HepG2 (cell line): ENCODE data around the gene TMX3. TPM values are rescaled to one million over a fixed set of nuclear protein-coding genes. Genes with fewer than 3 reads are reported as not detected.

ENCODE experiments used
- ATAC-seq: fragments of 200-7000 bp; cut with Tn5 transposase; 3 replicates; pipeline ENCODE4 v1.9.1; 2020; ENCODE audit warnings: mild to moderate bottlenecking, moderate library complexity
- BruUV-seq: library from RNA; stranded (reverse); fragments of 400-500 nt; replicated peaks from 2 replicates; lab custom pipeline; 2021; lab: Mats Ljungman, UMichigan
- CTCF ChIA-PET: fragments of 300-600 bp; formaldehyde crosslinking; extraction: SDS; loops from one replicate; lab custom pipeline; 2021; ENCODE audit warnings: low total read pairs, inconsistent platforms, low intra/inter-chr PET ratio; lab: Yijun Ruan, JAX
- POLR2A ChIA-PET: fragments of 350-600 bp; sonication (Branson Sonifier 250); formaldehyde crosslinking; loops from one replicate; lab custom pipeline; 2020; ENCODE audit warnings: antibody characterized with exemption, inconsistent platforms; lab: Yijun Ruan, JAX
- DNase-seq: peaks from one replicate; pipeline ENCODE4 v3.0.0-alpha.2; 2015; ENCODE audit warnings: low spot score
- FAIRE-seq: peaks from 3 replicates; lab custom pipeline; 2011; peaks lifted over from hg19 to GRCh38; lab: Jason Lieb, UNC
- H2AFZ ChIP-seq: one replicate; pipeline ENCODE4 v1.6.1; 2011; ENCODE audit warnings: low read length, inconsistent platforms
- H3K27ac ChIP-seq: fragments of 300-600 bp; 3 replicates; pipeline ENCODE4 v1.8.0; 2011; ENCODE audit warnings: mixed run types, mild to moderate bottlenecking, mixed read lengths, low read length, inconsistent platforms; ENCODE audit not compliant: insufficient read depth; ENCODE audit errors: extremely low read length
- H3K27me3 ChIP-seq, 2 experiments: fragments of 200-600 bp in 1 of 2; 2 replicates in 1 of 2; 3 replicates in 1 of 2; pipeline versions ENCODE4 v1.6.0 to v1.8.0; 2011; ENCODE audit warnings: low read length in 2 of 2, mild to moderate bottlenecking in 2 of 2, moderate library complexity in 2 of 2, inconsistent platforms in 1 of 2; ENCODE audit not compliant: insufficient read depth in 2 of 2, control insufficient read depth in 1 of 2
- H3K36me3 ChIP-seq, 2 experiments: fragments of 200-600 bp in 1 of 2; replicated peaks in 1 of 2; 2 replicates in 1 of 2; 3 replicates in 1 of 2; pipeline versions ENCODE4 v1.5.1 to v1.8.0; 2011; ENCODE audit warnings: low read length in 2 of 2, inconsistent platforms in 1 of 2; ENCODE audit not compliant: insufficient read depth in 2 of 2, control insufficient read depth in 1 of 2
- H3K4me1 ChIP-seq: 2 replicates; pipeline ENCODE4 v1.5.1; 2012; ENCODE audit warnings: low read length, inconsistent platforms; ENCODE audit not compliant: insufficient read depth
- H3K4me2 ChIP-seq: 2 replicates; pipeline ENCODE4 v1.6.0; 2011; ENCODE audit warnings: low read depth, low read length, inconsistent platforms
- H3K4me3 ChIP-seq, 3 experiments: fragments of 200-600 bp in 1 of 3; sonication (generic), shearing (Covaris generic) in 1 of 3; replicated peaks in 1 of 3; 2 replicates each; pipeline ENCODE4 v1.5.1; 2011 to 2016; ENCODE audit warnings: low read length in 3 of 3, inconsistent platforms in 2 of 3, low read depth in 2 of 3, mild to moderate bottlenecking in 2 of 3, control low read depth in 1 of 3, mixed read lengths in 1 of 3; ENCODE audit not compliant: insufficient read depth in 1 of 3
- H3K79me2 ChIP-seq: one replicate; pipeline ENCODE4 v1.6.1; 2011; ENCODE audit warnings: low read length, inconsistent platforms; ENCODE audit not compliant: insufficient read depth
- H3K9ac ChIP-seq: 2 replicates; pipeline ENCODE4 v1.6.0; 2011; ENCODE audit warnings: mild to moderate bottlenecking, low read depth, low read length, inconsistent platforms; ENCODE audit not compliant: insufficient read depth
- H3K9me3 ChIP-seq: 2 replicates; pipeline ENCODE4 v1.5.1; 2012; ENCODE audit warnings: mild to moderate bottlenecking, low read length
- H4K20me1 ChIP-seq: 2 replicates; pipeline ENCODE4 v1.6.0; 2011; ENCODE audit warnings: inconsistent platforms, mild to moderate bottlenecking, low read length, moderate library complexity; ENCODE audit not compliant: insufficient read depth
- GLI4 ChIP-seq: sonication (generic); formaldehyde crosslinking; IDR thresholded peaks from 2 replicates; pipeline ENCODE4 v1.5.1; 2020; ENCODE audit warnings: missing genetic modification reagents, mild to moderate bottlenecking, moderate library complexity, borderline replicate concordance
- HMG20B ChIP-seq: conservative IDR thresholded peaks from 2 replicates; pipeline ENCODE4 v1.6.1; 2016; ENCODE audit warnings: missing genetic modification reagents, missing compliant biosample characterization
- HOXA5 ChIP-seq: sonication (generic); formaldehyde crosslinking; IDR thresholded peaks from 2 replicates; pipeline ENCODE4 v1.4.0; 2020; ENCODE audit warnings: missing genetic modification reagents
- KAT2B ChIP-seq: fragments of 150-350 bp; IDR thresholded peaks from 2 replicates; pipeline ENCODE4 v1.6.1; 2014; ENCODE audit warnings: low read depth, low read length, borderline replicate concordance
- MEIS2 ChIP-seq: sonication (generic); formaldehyde crosslinking; IDR thresholded peaks from 2 replicates; pipeline ENCODE4 v1.9.0; 2021; ENCODE audit warnings: mild to moderate bottlenecking, missing genetic modification reagents
- PPARG ChIP-seq: conservative IDR thresholded peaks from 2 replicates; pipeline ENCODE4 v1.6.1; 2016; ENCODE audit warnings: missing biosample characterization, missing genetic modification reagents
- SRSF9 ChIP-seq: fragments of 200-400 bp; formaldehyde crosslinking; IDR thresholded peaks from 2 replicates; pipeline ENCODE4 v1.6.1; 2018; ENCODE audit warnings: borderline replicate concordance, mild to moderate bottlenecking, low read depth, low read length; ENCODE audit not compliant: insufficient read depth, poor library complexity, severe bottlenecking
- TBX2 ChIP-seq: sonication (generic); formaldehyde crosslinking; IDR thresholded peaks from 2 replicates; pipeline ENCODE4 v1.5.0; 2020; ENCODE audit warnings: missing genetic modification reagents, mild to moderate bottlenecking, borderline replicate concordance
- TCF7L2 ChIP-seq: IDR thresholded peaks from 2 replicates; pipeline ENCODE4 v1.6.1; 2011; ENCODE audit warnings: mild to moderate bottlenecking, low read depth, low read length, moderate library complexity
- ZBTB39 ChIP-seq: sonication (generic); formaldehyde crosslinking; IDR thresholded peaks from 2 replicates; pipeline ENCODE4 v1.5.0; 2020; ENCODE audit warnings: missing genetic modification reagents
- ZFP1 ChIP-seq: IDR thresholded peaks from 2 replicates; pipeline ENCODE4 v1.6.1; 2016
- ZFP37 ChIP-seq: sonication (generic); formaldehyde crosslinking; IDR thresholded peaks from 2 replicates; pipeline ENCODE4 v1.4.0; 2020; ENCODE audit warnings: missing genetic modification reagents, borderline replicate concordance
- ZMYM2 ChIP-seq: sonication (generic); formaldehyde crosslinking; IDR thresholded peaks from 2 replicates; pipeline ENCODE4 v1.8.0; 2022; ENCODE audit warnings: mild to moderate bottlenecking, missing genetic modification reagents
- ZNF275 ChIP-seq: sonication (generic); formaldehyde crosslinking; IDR thresholded peaks from 2 replicates; pipeline ENCODE4 v1.8.0; 2022; ENCODE audit warnings: missing genetic modification reagents, mild to moderate bottlenecking, inconsistent platforms, borderline replicate concordance
- ZNF335 ChIP-seq: sonication (generic); formaldehyde crosslinking; IDR thresholded peaks from 2 replicates; pipeline ENCODE4 v1.4.0; 2020; ENCODE audit warnings: missing genetic modification reagents
- ZNF343 ChIP-seq: sonication (generic); formaldehyde crosslinking; IDR thresholded peaks from 2 replicates; pipeline ENCODE4 v1.4.0; 2020; ENCODE audit warnings: mild to moderate bottlenecking, missing genetic modification reagents
- ZNF354B ChIP-seq: sonication (generic); formaldehyde crosslinking; IDR thresholded peaks from 2 replicates; pipeline ENCODE4 v1.8.0; 2022; ENCODE audit warnings: mild to moderate bottlenecking, missing genetic modification reagents
- ZNF496 ChIP-seq: sonication (generic); formaldehyde crosslinking; IDR thresholded peaks from 2 replicates; pipeline ENCODE4 v1.8.1; 2023; ENCODE audit warnings: mild to moderate bottlenecking, moderate library complexity, missing genetic modification reagents; ENCODE audit not compliant: insufficient replicate concordance
- ZNF839 ChIP-seq: sonication (generic); formaldehyde crosslinking; IDR thresholded peaks from 2 replicates; pipeline ENCODE4 v1.4.0; 2020; ENCODE audit warnings: missing genetic modification reagents, mild to moderate bottlenecking, borderline replicate concordance
- ZSCAN31 ChIP-seq: sonication (generic); formaldehyde crosslinking; IDR thresholded peaks from 2 replicates; pipeline ENCODE4 v1.5.0; 2020; ENCODE audit warnings: low read depth, mild to moderate bottlenecking, missing genetic modification reagents
- WGBS: methylation state at CpG from one replicate; pipeline ENCODE4 v1.1.6; 2017; ENCODE audit warnings: low lambda C conversion rate; 5-methylcytosine and 5-hydroxymethylcytosine counted together
- in situ Hi-C: cut with HindIII; loops from 2 replicates; pipeline ENCODE4 v1.10.0; 2017; ENCODE audit warnings: low pct_unique_long_range_greater_than_20kb; ENCODE audit not compliant: extremely low pct_ligation_motif_present
- intact Hi-C: fragments of 100-400 bp; cut with micrococcal nuclease; formaldehyde crosslinking; loops from one replicate; pipeline ENCODE4 v1.10.0; 2022; ENCODE audit not compliant: unreplicated experiment
- polyA plus RNA-seq, 8 experiments: library from polyadenylated mRNA; depleted of rRNA in 3 of 8; stranded (reverse) in 7 of 8; unstranded in 1 of 8; fragments of >200 nt; fragmentation: Illumina TruSeq in 4 of 8; extraction: Trizol in 4 of 8; gene quantifications; 2 replicates each; pipeline versions ENCODE4 v1.2.1 to v1.2.3, GENCODE V29; 2011 to 2016; ENCODE audit warnings: low read depth in 4 of 8, missing spikeins in 1 of 8, mixed read lengths in 1 of 8; ENCODE audit not compliant: insufficient read depth in 1 of 8
- total RNA-seq, 5 experiments: library from RNA; depleted of rRNA; stranded (reverse); fragments of >200 nt; fragmentation: Illumina TruSeq; extraction: Trizol; gene quantifications; 2 replicates each; pipeline ENCODE4 v1.2.3, GENCODE V29; 2016; ENCODE audit warnings: low read depth in 1 of 5

Gene TMX3
- total and polyA plus RNA-seq, 2 of the 13 experiments (the other 11 are each of a cell fraction or from before 2014, with no cell fraction given), result 12.9 to 25.0 TPM

- BruUV-seq, result no TSS peak
- intact Hi-C loops, result no loop called here
- Histone ChIP-seq H3K36me3 (no peaks in the 10 kb centered on the region), H3K4me2 (no peak overlapping the region), H3K9ac (no peak overlapping the region), H2AFZ (no peak overlapping the region), H3K27ac (no peak overlapping the region), H3K4me1 (no peaks in the 10 kb centered on the region), H4K20me1 (no peaks in the 10 kb centered on the region), H3K27me3 (no peaks in the 10 kb centered on the region), H3K4me3 (no peak overlapping the region), H3K79me2 (no peaks in the 10 kb centered on the region), H3K9me3 (no peaks in the 10 kb centered on the region)
- CTCF ChIA-PET, result no interaction called here
- in situ Hi-C loops, result no loop called here
- no CpG with 5 or more reads among the region's 1 CpG for WGBS
- POLR2A ChIA-PET, result no interaction called here
- no peak for ATAC-seq
- TF ChIP-seq ZNF496 (CRISPR knock-in tag) (no peak), PPARG (CRISPR knock-in tag) (no peak), KAT2B (no peak), MEIS2 (CRISPR knock-in tag) (no peak), HMG20B (CRISPR knock-in tag) (no peak), TBX2 (CRISPR knock-in tag) (no peak), GLI4 (CRISPR knock-in tag) (no peak), TCF7L2 (no peak), HOXA5 (CRISPR knock-in tag) (no peak), ZMYM2 (no peak), ZNF839 (CRISPR knock-in tag) (no peak), ZNF343 (CRISPR knock-in tag) (no peak), ZSCAN31 (CRISPR knock-in tag) (no peak), ZFP1 (CRISPR knock-in tag) (no peak), ZFP37 (CRISPR knock-in tag) (no peak), ZBTB39 (CRISPR knock-in tag) (no peak), ZNF275 (no peak), SRSF9 (no peak), ZNF354B (CRISPR knock-in tag) (no peak), ZNF335 (no peak)
- no peak for DNase-seq
- no peak for FAIRE-seq
Observed at GRCh38 chr18:68740966-68741365, 26.1 kb upstream of the TMX3 start.
